ENCODE results near the gene BICC1.

- TF ChIP-seq CTCF (IDR thresholded peaks at IDR 0.05) (no peak), POLR2A (IDR thresholded peaks at IDR 0.05) (no peak)
Observed at GRCh38 chr10:58754469-58755339, 242.0 kb downstream of the BICC1 start.
